PC-9 (cell line): ENCODE results near the gene TMEM271. TPM values are rescaled to one million over a fixed set of nuclear protein-coding genes. Genes with fewer than 3 reads are reported as not detected.

Source experiments
- BruUV-seq: library from RNA; stranded (reverse); fragments of 400-500 nt; replicated peaks from 2 replicates; lab custom pipeline; 2021; lab: Mats Ljungman, UMichigan
- CTCF ChIA-PET: fragments of 300-600 bp; sonication (Branson Sonifier 250); formaldehyde crosslinking; loops from one replicate; lab custom pipeline; 2022; ENCODE audit warnings: antibody characterized with exemption; lab: Charles Lee
- POLR2A ChIA-PET: fragments of 300-600 bp; sonication (Branson Sonifier 250); formaldehyde crosslinking; loops from one replicate; lab custom pipeline; 2022; ENCODE audit warnings: antibody characterized with exemption; ENCODE audit not compliant: unreplicated experiment; lab: Charles Lee
- DNase-seq, 2 experiments: peaks; one replicate each; pipeline versions ENCODE4 v3.0.0 to v3.0.0-alpha.2; 2015 to 2022; ENCODE audit warnings: mixed read lengths in 1 of 2
- H2AFZ ChIP-seq: fragments of 200-600 bp; sonication (generic); 2 replicates; pipeline ENCODE4 v1.8.1; 2017; ENCODE audit warnings: antibody characterized with exemption
- H3F3A ChIP-seq: fragments of 200-600 bp; sonication (generic); 2 replicates; pipeline ENCODE4 v1.8.1; 2017; ENCODE audit warnings: antibody characterized with exemption, mild to moderate bottlenecking, low read depth; ENCODE audit not compliant: insufficient read depth
- H3K27ac ChIP-seq: fragments of 200-600 bp; sonication (generic); 2 replicates; pipeline ENCODE4 v1.6.1; 2016; ENCODE audit warnings: mixed run types
- H3K27me3 ChIP-seq: fragments of 200-600 bp; sonication (generic); 2 replicates; pipeline ENCODE4 v1.6.1; 2016; ENCODE audit warnings: low read depth, mixed run types; ENCODE audit not compliant: insufficient read depth
- H3K36me3 ChIP-seq: fragments of 200-600 bp; sonication (generic); 2 replicates; pipeline ENCODE4 v1.6.1; 2016; ENCODE audit warnings: low read depth, mixed run types
- H3K4me1 ChIP-seq: fragments of 200-600 bp; sonication (generic); replicated peaks from 2 replicates; pipeline ENCODE4 v1.6.1; 2016; ENCODE audit warnings: mixed run types; ENCODE audit not compliant: insufficient read depth
- H3K4me2 ChIP-seq: fragments of 200-600 bp; sonication (generic); 2 replicates; pipeline ENCODE4 v1.6.1; 2017; ENCODE audit warnings: mixed run types
- H3K4me3 ChIP-seq: fragments of 200-600 bp; sonication (generic); 2 replicates; pipeline ENCODE4 v1.6.1; 2016; ENCODE audit warnings: mixed run types
- H3K79me2 ChIP-seq: fragments of 200-600 bp; sonication (generic); 2 replicates; pipeline ENCODE4 v1.6.1; 2017; ENCODE audit warnings: low read depth, mixed run types
- H3K9me2 ChIP-seq: fragments of 200-600 bp; sonication (generic); 2 replicates; pipeline ENCODE4 v1.8.1; 2017; ENCODE audit warnings: mild to moderate bottlenecking; ENCODE audit not compliant: insufficient read depth
- H3K9me3 ChIP-seq: fragments of 200-600 bp; sonication (generic); 2 replicates; pipeline ENCODE4 v1.8.1; 2016; ENCODE audit warnings: low read depth; ENCODE audit not compliant: insufficient read depth
- H4K20me1 ChIP-seq: fragments of 200-600 bp; sonication (generic); 2 replicates; pipeline ENCODE4 v1.8.1; 2017; ENCODE audit not compliant: insufficient read depth
- EZH2 ChIP-seq: fragments of 200-600 bp; sonication (generic); IDR thresholded peaks from 2 replicates; pipeline ENCODE4 v1.8.0; 2017; ENCODE audit warnings: antibody characterized with exemption, low read depth
- intact Hi-C: fragments of 100-400 bp; cut with micrococcal nuclease; formaldehyde crosslinking; loops from one replicate; pipeline ENCODE4 v1.10.0; 2022; ENCODE audit not compliant: unreplicated experiment
- total RNA-seq: library from RNA; stranded (reverse); gene quantifications from 2 replicates; pipeline ENCODE4 v1.2.3, GENCODE V29; 2021
- TF ChIP-seq, protein P1 (sequence below): fragments of 200-600 bp; sonication (generic); conservative IDR thresholded peaks from 2 replicates; pipeline ENCODE4 v1.6.1; 2017; ENCODE audit warnings: mixed run types, antibody characterized with exemption, mild to moderate bottlenecking, moderate library complexity

The TMEM271 gene
- total RNA-seq, 1 experiment from 2014 or later: not detected

DNA sequence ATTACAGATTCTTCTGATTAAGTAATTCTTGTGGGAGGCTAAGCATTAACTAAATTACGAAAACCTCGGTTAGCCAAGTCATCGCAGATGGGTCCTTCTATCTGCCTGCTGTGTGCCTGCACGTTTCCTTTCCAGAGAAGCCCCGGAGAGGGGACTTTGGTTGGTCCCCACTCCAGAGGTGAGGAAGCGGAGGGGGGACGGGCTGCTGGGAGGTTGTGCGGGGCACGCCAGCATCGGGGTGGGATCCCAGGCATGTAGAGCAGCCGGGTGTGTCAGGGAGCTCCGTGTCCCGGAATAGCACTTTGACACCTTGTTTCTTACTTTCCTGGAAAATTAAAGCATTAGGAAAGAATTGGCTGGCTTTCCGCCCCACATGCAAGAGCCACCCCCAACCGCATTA lies 50.4 kb downstream of the TMEM271 start:
- Histone ChIP-seq H3F3A (no peaks in the 10 kb centered on the region), H3K4me1 (no peaks in the 10 kb centered on the region), H3K27ac (no peak overlapping the region), H3K9me3 (no peaks in the 10 kb centered on the region), H3K4me2 (no peak overlapping the region), H3K9me2 (no peaks in the 10 kb centered on the region), H2AFZ (no peak overlapping the region), H3K4me3 (no peak overlapping the region), H3K36me3 (peaks cover 21% of the 10 kb centered on the region), H3K79me2 (no peaks in the 10 kb centered on the region), H4K20me1 (no peaks in the 10 kb centered on the region), H3K27me3 (no peaks in the 10 kb centered on the region)
- DNase-seq: no peak
- TF ChIP-seq EZH2: no peak
- TF ChIP-seq, protein P1, sequence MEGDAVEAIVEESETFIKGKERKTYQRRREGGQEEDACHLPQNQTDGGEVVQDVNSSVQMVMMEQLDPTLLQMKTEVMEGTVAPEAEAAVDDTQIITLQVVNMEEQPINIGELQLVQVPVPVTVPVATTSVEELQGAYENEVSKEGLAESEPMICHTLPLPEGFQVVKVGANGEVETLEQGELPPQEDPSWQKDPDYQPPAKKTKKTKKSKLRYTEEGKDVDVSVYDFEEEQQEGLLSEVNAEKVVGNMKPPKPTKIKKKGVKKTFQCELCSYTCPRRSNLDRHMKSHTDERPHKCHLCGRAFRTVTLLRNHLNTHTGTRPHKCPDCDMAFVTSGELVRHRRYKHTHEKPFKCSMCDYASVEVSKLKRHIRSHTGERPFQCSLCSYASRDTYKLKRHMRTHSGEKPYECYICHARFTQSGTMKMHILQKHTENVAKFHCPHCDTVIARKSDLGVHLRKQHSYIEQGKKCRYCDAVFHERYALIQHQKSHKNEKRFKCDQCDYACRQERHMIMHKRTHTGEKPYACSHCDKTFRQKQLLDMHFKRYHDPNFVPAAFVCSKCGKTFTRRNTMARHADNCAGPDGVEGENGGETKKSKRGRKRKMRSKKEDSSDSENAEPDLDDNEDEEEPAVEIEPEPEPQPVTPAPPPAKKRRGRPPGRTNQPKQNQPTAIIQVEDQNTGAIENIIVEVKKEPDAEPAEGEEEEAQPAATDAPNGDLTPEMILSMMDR: no peak
- CTCF ChIA-PET: no interaction called here
- POLR2A ChIA-PET: no interaction called here
- BruUV-seq: no TSS peak
- intact Hi-C loops: no loop called here

DNA sequence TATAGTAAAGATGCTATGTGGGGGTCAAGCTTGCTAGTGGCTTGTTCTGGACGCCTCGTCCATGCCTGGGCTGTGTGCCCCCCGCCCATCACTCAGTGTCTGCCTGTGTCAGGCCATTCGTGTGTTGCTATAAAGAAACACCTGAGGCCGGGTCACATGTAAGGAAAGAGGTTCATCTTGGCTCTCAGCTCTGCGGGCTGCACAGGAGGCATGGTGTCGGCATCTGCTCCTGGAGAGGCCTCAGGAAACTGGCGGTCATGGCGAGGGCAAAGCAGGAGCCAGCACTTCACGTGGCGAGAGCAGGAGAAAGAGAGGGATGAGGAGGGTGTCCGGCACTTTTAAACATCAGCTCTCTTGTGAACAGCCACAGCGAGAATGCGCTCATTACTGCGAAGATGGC lies 51.9 kb downstream of the TMEM271 start:
- H3K27ac ChIP-seq: no peak overlapping the region
- H3K9me3 ChIP-seq: no peaks in the 10 kb centered on the region
- no peaks in the 10 kb centered on the region for H3K79me2 ChIP-seq
- H4K20me1 ChIP-seq: no peaks in the 10 kb centered on the region; the same call in 1 of the 2 replicates
- no TSS peak for BruUV-seq
- no peak for DNase-seq
- ChIA-PET CTCF (no interaction called here), POLR2A (no interaction called here)
- no peak overlapping the region for H3K4me2 ChIP-seq
- H3K36me3 ChIP-seq: peaks cover 21% of the 10 kb centered on the region
- H3K9me2 ChIP-seq: no peaks in the 10 kb centered on the region
- H3K4me3 ChIP-seq: no peak overlapping the region
- H3K27me3 ChIP-seq: no peaks in the 10 kb centered on the region
- TF ChIP-seq, protein P1: no peak
- TF ChIP-seq EZH2: no peak
- H2AFZ ChIP-seq: no peak overlapping the region
- H3K4me1 ChIP-seq: no peaks in the 10 kb centered on the region
- intact Hi-C loops: no loop called here
- no peaks in the 10 kb centered on the region for H3F3A ChIP-seq

Other genes starting within 250 kb of the TMEM271 start
- 12.7 and 12.9 TPM in 2 replicates for gene ZNF141, start 238.5 kb downstream of the TMEM271 start, total RNA-seq
- gene ZNF721, start 77.1 kb downstream of the TMEM271 start, total RNA-seq: 18.2 and 25.9 TPM in 2 replicates
- 67.0 and 78.8 TPM in 2 replicates for gene PIGG, start 77.1 kb downstream of the TMEM271 start, total RNA-seq
- gene PDE6B, start 49.3 kb upstream of the TMEM271 start, total RNA-seq: 5.9 and 8.2 TPM in 2 replicates
- 334 and 417 TPM in 2 replicates for gene ATP5ME, start 98.0 kb upstream of the TMEM271 start, total RNA-seq
- 29.8 and 47.6 TPM in 2 replicates for gene MYL5, start 98.2 kb upstream of the TMEM271 start, total RNA-seq
- gene SLC49A3, start 112.9 kb upstream of the TMEM271 start, total RNA-seq: 8.1 and 10.7 TPM in 2 replicates
- gene PCGF3, start 129.5 kb upstream of the TMEM271 start, total RNA-seq: 60.5 and 60.8 TPM in 2 replicates
- 2.2 and 3.9 TPM in 2 replicates for gene CPLX1, start 249.8 kb upstream of the TMEM271 start, total RNA-seq